ENCODE results near the gene MAGED4B.
"Not testable (repeated sequence)": the region's sequence is repeated elsewhere in the genome, so short reads cannot be mapped to it uniquely, and the experiment has no call there.

The MAGED4B gene

GRCh38 chrX:52068666-52069640 lies at the start of gene MAGED4B:
MAGED4B (minus strand) TSS chrX:52069183; CDS start chrX:52068172, 1,011 bp downstream.
- H3K9me3 ChIP-seq (ENCODE audit: insufficient read depth, low read length, severe bottlenecking); H2AFZ ChIP-seq (ENCODE audit: low read depth, low read length); H3K4me1 ChIP-seq (ENCODE audit: insufficient read depth, low read length); H4K20me1 ChIP-seq (ENCODE audit: insufficient read depth, low read length); ATAC-seq (ENCODE audit: insufficient read depth, low read depth); H3K27ac ChIP-seq (ENCODE audit: low read length); DNase-seq; H3K36me3 ChIP-seq (ENCODE audit: insufficient read depth, low read length); H3K27me3 ChIP-seq (ENCODE audit: insufficient read depth, low read length, poor library complexity); H3K4me2 ChIP-seq (ENCODE audit: insufficient read depth, low read length); H3K79me2 ChIP-seq (ENCODE audit: insufficient read depth, low read length); H3K4me3 ChIP-seq (ENCODE audit: low read depth in 1 of 2, low read length in 2 of 2); H3K9ac ChIP-seq (ENCODE audit: low read depth, low read length): not testable (repeated sequence)

- no peaks in the 10 kb centered on the region for H3K79me2 ChIP-seq (ENCODE audit: insufficient read depth, low read length)
- H4K20me1 ChIP-seq (ENCODE audit: insufficient read depth, low read length) = no peaks in the 10 kb centered on the region
- TF ChIP-seq, protein P1, sequence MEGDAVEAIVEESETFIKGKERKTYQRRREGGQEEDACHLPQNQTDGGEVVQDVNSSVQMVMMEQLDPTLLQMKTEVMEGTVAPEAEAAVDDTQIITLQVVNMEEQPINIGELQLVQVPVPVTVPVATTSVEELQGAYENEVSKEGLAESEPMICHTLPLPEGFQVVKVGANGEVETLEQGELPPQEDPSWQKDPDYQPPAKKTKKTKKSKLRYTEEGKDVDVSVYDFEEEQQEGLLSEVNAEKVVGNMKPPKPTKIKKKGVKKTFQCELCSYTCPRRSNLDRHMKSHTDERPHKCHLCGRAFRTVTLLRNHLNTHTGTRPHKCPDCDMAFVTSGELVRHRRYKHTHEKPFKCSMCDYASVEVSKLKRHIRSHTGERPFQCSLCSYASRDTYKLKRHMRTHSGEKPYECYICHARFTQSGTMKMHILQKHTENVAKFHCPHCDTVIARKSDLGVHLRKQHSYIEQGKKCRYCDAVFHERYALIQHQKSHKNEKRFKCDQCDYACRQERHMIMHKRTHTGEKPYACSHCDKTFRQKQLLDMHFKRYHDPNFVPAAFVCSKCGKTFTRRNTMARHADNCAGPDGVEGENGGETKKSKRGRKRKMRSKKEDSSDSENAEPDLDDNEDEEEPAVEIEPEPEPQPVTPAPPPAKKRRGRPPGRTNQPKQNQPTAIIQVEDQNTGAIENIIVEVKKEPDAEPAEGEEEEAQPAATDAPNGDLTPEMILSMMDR (IDR thresholded peaks at IDR 0.05; ENCODE audit: borderline replicate concordance, extremely low read depth, low read length, poor library complexity, severe bottlenecking) = no peak
- TF ChIP-seq EZH2 (IDR thresholded peaks at IDR 0.05; ENCODE audit: borderline replicate concordance, low read depth, low read length, severe bottlenecking) = no peak
- H3K9me3 ChIP-seq (ENCODE audit: insufficient read depth, low read length, severe bottlenecking) = no peaks in the 10 kb centered on the region
- ATAC-seq (ENCODE audit: insufficient read depth, low read depth) (no peak), DNase-seq (no peak)
- H3K27ac ChIP-seq (ENCODE audit: low read length) = no peak overlapping the region
- H3K4me3 ChIP-seq (ENCODE audit: low read depth in 1 of 2, low read length in 2 of 2) = no peak overlapping the region
- H3K9ac ChIP-seq (ENCODE audit: low read depth, low read length) = no peak overlapping the region
- H3K27me3 ChIP-seq (ENCODE audit: insufficient read depth, low read length, poor library complexity) = no peaks in the 10 kb centered on the region
- H2AFZ ChIP-seq (ENCODE audit: low read depth, low read length) = no peak overlapping the region
- no peaks in the 10 kb centered on the region for H3K36me3 ChIP-seq (ENCODE audit: insufficient read depth, low read length)
- H3K4me2 ChIP-seq (ENCODE audit: insufficient read depth, low read length) = no peak overlapping the region
- no peaks in the 10 kb centered on the region for H3K4me1 ChIP-seq (ENCODE audit: insufficient read depth, low read length)
Observed at GRCh38 chrX:52118262-52118661, 49.3 kb upstream of the MAGED4B start.

DNA sequence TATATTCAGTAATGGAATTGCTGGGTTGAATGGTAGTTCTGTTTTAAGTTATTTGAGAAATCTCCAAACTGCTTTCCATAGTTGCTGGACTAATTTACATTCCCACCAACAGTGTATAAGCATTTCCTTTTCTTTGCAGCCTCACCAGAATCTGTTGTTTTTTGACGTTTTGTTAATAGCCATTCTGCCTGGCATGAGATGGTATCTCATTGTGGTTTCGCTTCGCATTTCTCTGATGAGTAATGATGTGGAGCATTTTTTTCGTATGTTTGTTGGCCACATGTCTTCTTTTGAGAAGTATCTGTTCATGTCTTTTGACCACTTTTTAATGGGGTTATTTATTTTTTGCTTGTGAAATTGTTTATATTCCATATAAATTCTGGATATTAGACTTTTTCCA lies 13.6 kb upstream of the MAGED4B start:
- Histone ChIP-seq H3K4me1 (ENCODE audit: insufficient read depth, low read length) (no peaks in the 10 kb centered on the region), H3K79me2 (ENCODE audit: insufficient read depth, low read length) (no peaks in the 10 kb centered on the region), H3K36me3 (ENCODE audit: insufficient read depth, low read length) (no peaks in the 10 kb centered on the region), H3K9me3 (ENCODE audit: insufficient read depth, low read length, severe bottlenecking) (no peaks in the 10 kb centered on the region), H2AFZ (ENCODE audit: low read depth, low read length) (no peak overlapping the region), H3K27ac (ENCODE audit: low read length) (no peak overlapping the region), H3K27me3 (ENCODE audit: insufficient read depth, low read length, poor library complexity) (no peaks in the 10 kb centered on the region), H3K4me3 (ENCODE audit: low read depth in 1 of 2, low read length in 2 of 2) (no peak overlapping the region), H3K9ac (ENCODE audit: low read depth, low read length) (no peak overlapping the region), H4K20me1 (ENCODE audit: insufficient read depth, low read length) (no peaks in the 10 kb centered on the region), H3K4me2 (ENCODE audit: insufficient read depth, low read length) (no peak overlapping the region)
- no peak for DNase-seq
- TF ChIP-seq, protein P1 (IDR thresholded peaks at IDR 0.05; ENCODE audit: borderline replicate concordance, extremely low read depth, low read length, poor library complexity, severe bottlenecking) = no peak
- no peak for TF ChIP-seq EZH2 (IDR thresholded peaks at IDR 0.05; ENCODE audit: borderline replicate concordance, low read depth, low read length, severe bottlenecking)
- no peak for ATAC-seq (ENCODE audit: insufficient read depth, low read depth)

DNA sequence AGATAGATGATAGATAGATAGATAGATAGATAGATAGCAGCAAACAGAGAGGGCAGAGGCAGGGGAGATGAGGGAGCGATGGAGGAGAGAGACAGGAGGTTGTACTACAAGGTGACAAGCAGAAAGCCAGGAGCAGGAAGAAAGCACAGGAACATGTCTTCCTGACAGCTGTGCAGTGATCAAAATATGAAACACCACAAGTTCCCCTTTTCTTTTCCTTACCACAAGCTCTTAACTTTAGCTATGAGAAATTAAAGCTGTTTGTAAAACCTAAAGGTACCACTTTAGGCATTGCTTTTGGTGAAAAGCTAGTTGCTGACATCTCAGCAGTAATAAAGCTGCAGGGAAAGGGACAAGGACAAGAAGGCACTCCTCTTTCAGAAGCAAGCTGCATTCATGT lies 9.1 kb upstream of the MAGED4B start:
- H3K27me3 ChIP-seq (ENCODE audit: insufficient read depth, low read length, poor library complexity) = no peaks in the 10 kb centered on the region

DNA sequence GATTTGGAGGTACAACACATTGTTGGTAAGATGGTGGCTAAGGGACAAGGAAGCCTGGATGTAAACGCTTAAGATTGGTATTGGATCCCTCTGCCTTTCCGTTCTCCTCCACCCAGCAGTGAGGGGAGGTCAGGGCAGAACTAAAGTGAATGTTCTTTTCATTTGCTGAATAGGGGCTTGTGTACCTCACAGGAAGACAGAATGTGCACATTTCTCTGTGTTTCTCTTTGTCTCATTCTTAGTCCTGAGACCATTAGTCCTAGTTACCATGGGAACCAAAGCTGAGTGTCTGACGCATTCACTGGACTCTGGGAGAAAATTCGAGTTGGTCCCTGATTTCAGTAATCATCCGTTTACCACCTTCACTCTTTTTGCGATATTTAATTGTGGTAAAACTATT lies 26.7 kb downstream of the MAGED4B start:
- H3K36me3 ChIP-seq (ENCODE audit: insufficient read depth, low read length); H4K20me1 ChIP-seq (ENCODE audit: insufficient read depth, low read length); H3K27ac ChIP-seq (ENCODE audit: low read length); H2AFZ ChIP-seq (ENCODE audit: low read depth, low read length); H3K4me3 ChIP-seq (ENCODE audit: low read depth in 1 of 2, low read length in 2 of 2); H3K27me3 ChIP-seq (ENCODE audit: insufficient read depth, low read length, poor library complexity); H3K79me2 ChIP-seq (ENCODE audit: insufficient read depth, low read length); H3K4me1 ChIP-seq (ENCODE audit: insufficient read depth, low read length); H3K9ac ChIP-seq (ENCODE audit: low read depth, low read length); ATAC-seq (ENCODE audit: insufficient read depth, low read depth); DNase-seq; H3K9me3 ChIP-seq (ENCODE audit: insufficient read depth, low read length, severe bottlenecking); H3K4me2 ChIP-seq (ENCODE audit: insufficient read depth, low read length): not testable (repeated sequence)

More for the DNA sequence above, 9.1 kb upstream of the MAGED4B start:
- no peak for TF ChIP-seq EZH2 (IDR thresholded peaks at IDR 0.05; ENCODE audit: borderline replicate concordance, low read depth, low read length, severe bottlenecking)
- TF ChIP-seq, protein P1 (IDR thresholded peaks at IDR 0.05; ENCODE audit: borderline replicate concordance, extremely low read depth, low read length, poor library complexity, severe bottlenecking) = no peak
- DNase-seq (no peak), ATAC-seq (ENCODE audit: insufficient read depth, low read depth) (no peak)
- H3K4me3 ChIP-seq (ENCODE audit: low read depth in 1 of 2, low read length in 2 of 2) = no peak overlapping the region
- H4K20me1 ChIP-seq (ENCODE audit: insufficient read depth, low read length) = no peaks in the 10 kb centered on the region
- H3K36me3 ChIP-seq (ENCODE audit: insufficient read depth, low read length) = no peaks in the 10 kb centered on the region
- H3K27ac ChIP-seq (ENCODE audit: low read length) = no peak overlapping the region
- no peak overlapping the region for H2AFZ ChIP-seq (ENCODE audit: low read depth, low read length)
- no peaks in the 10 kb centered on the region for H3K9me3 ChIP-seq (ENCODE audit: insufficient read depth, low read length, severe bottlenecking)
- H3K4me2 ChIP-seq (ENCODE audit: insufficient read depth, low read length) = no peak overlapping the region
- no peak overlapping the region for H3K9ac ChIP-seq (ENCODE audit: low read depth, low read length)
- H3K79me2 ChIP-seq (ENCODE audit: insufficient read depth, low read length) = no peaks in the 10 kb centered on the region
- no peaks in the 10 kb centered on the region for H3K4me1 ChIP-seq (ENCODE audit: insufficient read depth, low read length)
